ENCODE data around the gene CTNNA2.
"Not testable (repeated sequence)": the region's sequence is repeated elsewhere in the genome, so short reads cannot be mapped to it uniquely, and the experiment has no call there.

The CTNNA2 gene

GRCh38 chr2:80028051-80028450 is 515.2 kb downstream of the CTNNA2 start:
- no peak overlapping the region for H3K9ac ChIP-seq (ENCODE audit: low read length)
- no peak for DNase-seq
- no peaks in the 10 kb centered on the region for H3K36me3 ChIP-seq (ENCODE audit: control insufficient read depth in 1 of 2, insufficient read depth in 2 of 2, low read length in 2 of 2)
- no peak overlapping the region for H3K4me3 ChIP-seq (ENCODE audit: low read depth, low read length)
- no peaks in the 10 kb centered on the region for H3K9me3 ChIP-seq (ENCODE audit: insufficient read depth, low read depth, low read length)
- H3K4ac ChIP-seq (ENCODE audit: low read depth, low read length): no peak overlapping the region
- H4K8ac ChIP-seq (ENCODE audit: low read depth, low read length): no peak overlapping the region
- H2AFZ ChIP-seq (ENCODE audit: insufficient read depth, low read length, poor library complexity): no peak overlapping the region
- no peak overlapping the region for H2BK12ac ChIP-seq (ENCODE audit: low read length)
- no peak overlapping the region for H2BK5ac ChIP-seq (ENCODE audit: low read depth, low read length, poor library complexity)
- H3K79me1 ChIP-seq (ENCODE audit: low read length): no peaks in the 10 kb centered on the region
- no CpG with 5 or more reads among the region's 3 CpGs for WGBS (ENCODE audit: extremely low coverage, insufficient coverage, insufficient read length)
- H2AK5ac ChIP-seq (ENCODE audit: low read length): no peak overlapping the region
- H3K4me1 ChIP-seq (ENCODE audit: control insufficient read depth in 1 of 2, insufficient read depth in 2 of 2, low read length in 2 of 2): no peaks in the 10 kb centered on the region
- no peak overlapping the region for H4K12ac ChIP-seq (ENCODE audit: low read depth, low read length)
- H3K79me2 ChIP-seq (ENCODE audit: control insufficient read depth, insufficient read depth, low read length, poor library complexity): no peaks in the 10 kb centered on the region
- H4K91ac ChIP-seq (ENCODE audit: low read depth, low read length): no peak overlapping the region
- no peak overlapping the region for H3K18ac ChIP-seq (ENCODE audit: low read length)
- H2BK120ac ChIP-seq (ENCODE audit: insufficient read depth, low read length, poor library complexity): no peak overlapping the region
- no peak overlapping the region for H3K27ac ChIP-seq (ENCODE audit: low read depth, low read length)
- no peak overlapping the region for H3K14ac ChIP-seq (ENCODE audit: low read length)
- no peak overlapping the region for H3K4me2 ChIP-seq (ENCODE audit: low read length)
- H3K27me3 ChIP-seq (ENCODE audit: insufficient read depth, low read length): no peaks in the 10 kb centered on the region
- H3K23ac ChIP-seq (ENCODE audit: low read length): no peak overlapping the region

- H2BK120ac ChIP-seq (ENCODE audit: insufficient read depth, low read length, poor library complexity): no peak overlapping the region
- H4K8ac ChIP-seq (ENCODE audit: low read depth, low read length): no peak overlapping the region
- H3K4me2 ChIP-seq (ENCODE audit: low read length): no peak overlapping the region
- H3K79me1 ChIP-seq (ENCODE audit: low read length): no peaks in the 10 kb centered on the region
- no peaks in the 10 kb centered on the region for H3K36me3 ChIP-seq (ENCODE audit: control insufficient read depth in 1 of 2, insufficient read depth in 2 of 2, low read length in 2 of 2)
- H3K9ac ChIP-seq (ENCODE audit: low read length): no peak overlapping the region
- H3K27ac ChIP-seq (ENCODE audit: low read depth, low read length): no peak overlapping the region
- H3K9me3 ChIP-seq (ENCODE audit: insufficient read depth, low read depth, low read length): no peaks in the 10 kb centered on the region
- H4K12ac ChIP-seq (ENCODE audit: low read depth, low read length): no peak overlapping the region
- no peak overlapping the region for H3K18ac ChIP-seq (ENCODE audit: low read length)
- no peak for DNase-seq
- no peaks in the 10 kb centered on the region for H3K4me1 ChIP-seq (ENCODE audit: control insufficient read depth in 1 of 2, insufficient read depth in 2 of 2, low read length in 2 of 2)
- no peaks in the 10 kb centered on the region for H3K27me3 ChIP-seq (ENCODE audit: insufficient read depth, low read length)
- H3K4me3 ChIP-seq (ENCODE audit: low read depth, low read length): no peak overlapping the region
- no peak overlapping the region for H3K23ac ChIP-seq (ENCODE audit: low read length)
- H2AFZ ChIP-seq (ENCODE audit: insufficient read depth, low read length, poor library complexity): no peak overlapping the region
- no peak overlapping the region for H2AK5ac ChIP-seq (ENCODE audit: low read length)
- no peak overlapping the region for H4K91ac ChIP-seq (ENCODE audit: low read depth, low read length)
- H3K14ac ChIP-seq (ENCODE audit: low read length): no peak overlapping the region
- H2BK5ac ChIP-seq (ENCODE audit: low read depth, low read length, poor library complexity): no peak overlapping the region
- no peaks in the 10 kb centered on the region for H3K79me2 ChIP-seq (ENCODE audit: control insufficient read depth, insufficient read depth, low read length, poor library complexity)
- H3K4ac ChIP-seq (ENCODE audit: low read depth, low read length): no peak overlapping the region
- H2BK12ac ChIP-seq (ENCODE audit: low read length): no peak overlapping the region
Observed at GRCh38 chr2:80028584-80028983, 515.7 kb downstream of the CTNNA2 start.

GRCh38 chr2:80030135-80030534 is 517.3 kb downstream of the CTNNA2 start:
- no peak overlapping the region for H2BK12ac ChIP-seq (ENCODE audit: low read length)
- H3K79me2 ChIP-seq (ENCODE audit: control insufficient read depth, insufficient read depth, low read length, poor library complexity): no peaks in the 10 kb centered on the region
- no peak overlapping the region for H2AK5ac ChIP-seq (ENCODE audit: low read length)
- H2BK120ac ChIP-seq (ENCODE audit: insufficient read depth, low read length, poor library complexity): no peak overlapping the region
- H3K4me3 ChIP-seq (ENCODE audit: low read depth, low read length): no peak overlapping the region
- H3K27ac ChIP-seq (ENCODE audit: low read depth, low read length): no peak overlapping the region
- H3K18ac ChIP-seq (ENCODE audit: low read length): no peak overlapping the region
- no peaks in the 10 kb centered on the region for H3K27me3 ChIP-seq (ENCODE audit: insufficient read depth, low read length)
- no peak overlapping the region for H3K4ac ChIP-seq (ENCODE audit: low read depth, low read length)
- WGBS (ENCODE audit: extremely low coverage, insufficient coverage, insufficient read length): no CpG with 5 or more reads among the region's 2 CpGs
- H2BK5ac ChIP-seq (ENCODE audit: low read depth, low read length, poor library complexity): no peak overlapping the region
- no peak overlapping the region for H4K12ac ChIP-seq (ENCODE audit: low read depth, low read length)
- no peaks in the 10 kb centered on the region for H3K79me1 ChIP-seq (ENCODE audit: low read length)
- no peaks in the 10 kb centered on the region for H3K9me3 ChIP-seq (ENCODE audit: insufficient read depth, low read depth, low read length)
- no peak overlapping the region for H2AFZ ChIP-seq (ENCODE audit: insufficient read depth, low read length, poor library complexity)
- H3K36me3 ChIP-seq (ENCODE audit: control insufficient read depth in 1 of 2, insufficient read depth in 2 of 2, low read length in 2 of 2): no peaks in the 10 kb centered on the region
- H3K9ac ChIP-seq (ENCODE audit: low read length): no peak overlapping the region
- H4K8ac ChIP-seq (ENCODE audit: low read depth, low read length): no peak overlapping the region
- no peaks in the 10 kb centered on the region for H3K4me1 ChIP-seq (ENCODE audit: control insufficient read depth in 1 of 2, insufficient read depth in 2 of 2, low read length in 2 of 2)
- H3K23ac ChIP-seq (ENCODE audit: low read length): no peak overlapping the region
- no peak for DNase-seq
- no peak overlapping the region for H3K4me2 ChIP-seq (ENCODE audit: low read length)
- H4K91ac ChIP-seq (ENCODE audit: low read depth, low read length): no peak overlapping the region
- no peak overlapping the region for H3K14ac ChIP-seq (ENCODE audit: low read length)

- H3K18ac ChIP-seq (ENCODE audit: low read length); H3K23ac ChIP-seq (ENCODE audit: low read length); H4K8ac ChIP-seq (ENCODE audit: low read depth, low read length); H4K91ac ChIP-seq (ENCODE audit: low read depth, low read length); DNase-seq; H4K12ac ChIP-seq (ENCODE audit: low read depth, low read length); H2AK5ac ChIP-seq (ENCODE audit: low read length); H3K4me3 ChIP-seq (ENCODE audit: low read depth, low read length); H3K27ac ChIP-seq (ENCODE audit: low read depth, low read length); H3K79me2 ChIP-seq (ENCODE audit: control insufficient read depth, insufficient read depth, low read length, poor library complexity); H3K36me3 ChIP-seq (ENCODE audit: control insufficient read depth in 1 of 2, insufficient read depth in 2 of 2, low read length in 2 of 2); H3K9me3 ChIP-seq (ENCODE audit: insufficient read depth, low read depth, low read length); H3K9ac ChIP-seq (ENCODE audit: low read length); H3K27me3 ChIP-seq (ENCODE audit: insufficient read depth, low read length); H3K79me1 ChIP-seq (ENCODE audit: low read length); H2BK120ac ChIP-seq (ENCODE audit: insufficient read depth, low read length, poor library complexity); H2BK12ac ChIP-seq (ENCODE audit: low read length); H2BK5ac ChIP-seq (ENCODE audit: low read depth, low read length, poor library complexity); H3K4me2 ChIP-seq (ENCODE audit: low read length); H3K4ac ChIP-seq (ENCODE audit: low read depth, low read length); H3K14ac ChIP-seq (ENCODE audit: low read length); H3K4me1 ChIP-seq (ENCODE audit: control insufficient read depth in 1 of 2, insufficient read depth in 2 of 2, low read length in 2 of 2); H2AFZ ChIP-seq (ENCODE audit: insufficient read depth, low read length, poor library complexity): not testable (repeated sequence)
- WGBS (ENCODE audit: extremely low coverage, insufficient coverage, insufficient read length): no CpG with 5 or more reads among the region's 7 CpGs
Observed at GRCh38 chr2:80032684-80033083, 519.8 kb downstream of the CTNNA2 start.
